Activated T-cell treated with anti-CD3 and anti-CD28 coated beads, Interleukin-2, amount 50 U/mL, for 48 hours (primary cell): ENCODE data around the gene TNP2.

ENCODE experiments used
- DNase-seq, 2 experiments: peaks; one replicate each; pipeline ENCODE4 v3.0.0-alpha.2; 2020

Gene TNP2

GRCh38 chr16:11254913-11255736, 14.0 kb downstream of the TNP2 start:
- peak; percentile 68 to 73 for DNase-seq

GRCh38 chr16:11253995-11254912, 14.9 kb downstream of the TNP2 start:
- peak; percentile 53 to 60 for DNase-seq

GRCh38 chr16:11253009-11253994, 15.8 kb downstream of the TNP2 start:
- peak; percentile 77 to 81 for DNase-seq

- peak; percentile 70 to 75 for DNase-seq
Observed at GRCh38 chr16:11252482-11252931, 16.6 kb downstream of the TNP2 start.

- DNase-seq: peak; percentile 90
Observed at GRCh38 chr16:11251525-11252481, 17.3 kb downstream of the TNP2 start.

GRCh38 chr16:11250786-11251524, 18.2 kb downstream of the TNP2 start:
- DNase-seq: peak; percentile 59

- peak; percentile 71 for DNase-seq
Observed at GRCh38 chr16:11250091-11250785, 18.9 kb downstream of the TNP2 start.

- DNase-seq: peak; percentile 55 to 65
Observed at GRCh38 chr16:11249233-11250061, 19.7 kb downstream of the TNP2 start.

- DNase-seq: peak in 1 of 2 experiments; percentile 50
Observed at GRCh38 chr16:11248133-11248532, 21.0 kb downstream of the TNP2 start.

GRCh38 chr16:11245988-11246387, 23.1 kb downstream of the TNP2 start:
- DNase-seq: peak; percentile 63 to 67

GRCh38 chr16:11245222-11245737, 23.8 kb downstream of the TNP2 start:
- no peak for DNase-seq

GRCh38 chr16:11242658-11243057, 26.5 kb downstream of the TNP2 start:
- DNase-seq: no peak

- DNase-seq: no peak
Observed at GRCh38 chr16:11241480-11242204, 27.5 kb downstream of the TNP2 start.

GRCh38 chr16:11240636-11241473, 28.3 kb downstream of the TNP2 start:
- DNase-seq: no peak

- DNase-seq: no peak
Observed at GRCh38 chr16:11239644-11240632, 29.2 kb downstream of the TNP2 start.
